Uterus (tissue), 4 donors: ENCODE data around the gene UBE2E1. TPM values are rescaled to one million over a fixed set of nuclear protein-coding genes. Genes with fewer than 3 reads are reported as not detected.

Source experiments
- DNase-seq, 2 donors: peaks; one replicate each; pipeline ENCODE4 v3.0.0-alpha.2; 2019 to 2020
- H3K27ac ChIP-seq, 2 donors: fragments of 200-600 bp; sonication (generic); 1 replicate in 1 of 2; 2 replicates in 1 of 2; pipeline ENCODE4 v1.5.1; 2016 to 2018
- H3K27me3 ChIP-seq, 2 donors: fragments of 200-600 bp; sonication (generic); one replicate each; pipeline ENCODE4 v1.5.1; 2018 to 2019; ENCODE audit warnings: control low read depth in 1 of 2
- H3K36me3 ChIP-seq, 2 donors: fragments of 200-600 bp; sonication (generic); one replicate each; pipeline ENCODE4 v1.5.1; 2019; ENCODE audit warnings: control low read depth in 1 of 2
- H3K4me1 ChIP-seq, 2 donors: fragments of 200-600 bp; sonication (generic); one replicate each; pipeline ENCODE4 v1.5.1; 2018 to 2019; ENCODE audit warnings: control low read depth in 1 of 2
- H3K4me3 ChIP-seq, 2 donors: fragments of 200-600 bp; sonication (generic); 1 replicate in 1 of 2; 2 replicates in 1 of 2; pipeline ENCODE4 v1.5.1; 2018 to 2019; ENCODE audit warnings: mild to moderate bottlenecking in 1 of 2
- H3K9me3 ChIP-seq, 2 donors: fragments of 200-600 bp; sonication (generic); one replicate each; pipeline ENCODE4 v1.5.1; 2019; ENCODE audit warnings: control low read depth in 1 of 2
- POLR2A ChIP-seq, 2 donors: fragments of 450-650 bp; IDR thresholded peaks; one replicate each; pipeline ENCODE4 v1.6.1; 2016; ENCODE audit warnings: antibody characterized with exemption in 2 of 2, mild to moderate bottlenecking in 1 of 2, moderate library complexity in 1 of 2
- intact Hi-C: fragments of 100-400 bp; cut with DNase I; formaldehyde crosslinking; loops from one replicate; pipeline ENCODE4 v1.15.1; 2023; ENCODE audit warnings: low total_unique reads
- total RNA-seq, 4 donors: library from RNA; depleted of rRNA in 3 of 4; stranded (reverse); fragments of >200 nt in 3 of 4; gene quantifications; one replicate each; pipeline versions ENCODE4 v1.1.0 to v1.2.4, GENCODE V29; 2014 to 2023
- TF ChIP-seq, protein P1 (sequence below), 4 experiments: fragments of 200-600 bp in 2 of 4; fragments of 450-650 bp in 2 of 4; sonication (generic) in 2 of 4; IDR thresholded peaks; one replicate each; pipeline ENCODE4 v1.5.1; 2016 to 2019; ENCODE audit warnings: antibody characterized with exemption in 4 of 4, mild to moderate bottlenecking in 2 of 4, moderate library complexity in 1 of 4
- donor health status: DM: yes; HTN: yes; CAD: no.

UBE2E1 gene
- total RNA-seq, 4 donors from 2014 or later, result 67.9 to 158 (median 95.7) TPM

DNA sequence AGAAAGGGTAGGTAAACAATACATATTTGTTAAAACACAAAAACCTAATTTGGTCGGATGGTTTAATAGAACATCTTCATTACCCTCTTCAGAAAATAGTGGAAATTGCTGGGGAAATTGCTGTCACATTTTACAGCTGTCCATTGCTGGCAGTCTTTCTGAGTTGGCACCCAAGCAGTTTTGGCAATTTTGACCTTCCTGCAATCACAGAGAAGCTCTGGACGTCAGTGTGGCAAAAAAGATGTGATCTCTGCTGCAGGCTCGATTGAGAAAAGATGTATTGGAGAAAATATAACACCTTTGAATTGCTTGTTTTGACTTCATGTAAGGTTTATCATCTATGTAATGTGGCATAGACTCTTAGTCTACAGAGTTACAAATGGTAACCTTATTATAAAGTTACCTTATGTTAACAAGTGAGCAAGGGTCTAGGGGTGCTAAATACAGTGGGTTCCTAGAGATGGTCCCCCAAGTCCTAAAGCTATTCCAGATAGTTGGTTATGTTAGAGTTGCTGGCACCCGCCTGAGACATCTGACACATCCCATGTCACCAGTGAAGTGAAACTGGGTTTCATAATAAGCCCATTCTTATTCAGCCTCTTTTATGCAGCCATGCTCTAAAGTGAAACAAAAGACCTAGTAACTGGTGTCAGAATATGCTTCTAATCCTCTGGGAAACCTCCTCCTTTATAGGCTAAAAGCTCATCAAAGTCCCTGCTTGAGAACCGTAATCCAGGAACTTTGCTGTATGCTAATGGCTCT is 14.0 kb downstream of the UBE2E1 start:
- no peak for DNase-seq
- H3K36me3 ChIP-seq, result no peaks in the 10 kb centered on the region
- no peaks in the 10 kb centered on the region for H3K9me3 ChIP-seq
- intact Hi-C loops, result no loop called here
- no peaks in the 10 kb centered on the region for H3K4me1 ChIP-seq
- no peaks in the 10 kb centered on the region for H3K27me3 ChIP-seq
- no peak overlapping the region for H3K27ac ChIP-seq
- H3K4me3 ChIP-seq, result no peak overlapping the region
- TF ChIP-seq, protein P1, sequence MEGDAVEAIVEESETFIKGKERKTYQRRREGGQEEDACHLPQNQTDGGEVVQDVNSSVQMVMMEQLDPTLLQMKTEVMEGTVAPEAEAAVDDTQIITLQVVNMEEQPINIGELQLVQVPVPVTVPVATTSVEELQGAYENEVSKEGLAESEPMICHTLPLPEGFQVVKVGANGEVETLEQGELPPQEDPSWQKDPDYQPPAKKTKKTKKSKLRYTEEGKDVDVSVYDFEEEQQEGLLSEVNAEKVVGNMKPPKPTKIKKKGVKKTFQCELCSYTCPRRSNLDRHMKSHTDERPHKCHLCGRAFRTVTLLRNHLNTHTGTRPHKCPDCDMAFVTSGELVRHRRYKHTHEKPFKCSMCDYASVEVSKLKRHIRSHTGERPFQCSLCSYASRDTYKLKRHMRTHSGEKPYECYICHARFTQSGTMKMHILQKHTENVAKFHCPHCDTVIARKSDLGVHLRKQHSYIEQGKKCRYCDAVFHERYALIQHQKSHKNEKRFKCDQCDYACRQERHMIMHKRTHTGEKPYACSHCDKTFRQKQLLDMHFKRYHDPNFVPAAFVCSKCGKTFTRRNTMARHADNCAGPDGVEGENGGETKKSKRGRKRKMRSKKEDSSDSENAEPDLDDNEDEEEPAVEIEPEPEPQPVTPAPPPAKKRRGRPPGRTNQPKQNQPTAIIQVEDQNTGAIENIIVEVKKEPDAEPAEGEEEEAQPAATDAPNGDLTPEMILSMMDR (IDR thresholded peaks at IDR 0.05), result no peak
- no peak for TF ChIP-seq POLR2A (IDR thresholded peaks at IDR 0.05)

DNA sequence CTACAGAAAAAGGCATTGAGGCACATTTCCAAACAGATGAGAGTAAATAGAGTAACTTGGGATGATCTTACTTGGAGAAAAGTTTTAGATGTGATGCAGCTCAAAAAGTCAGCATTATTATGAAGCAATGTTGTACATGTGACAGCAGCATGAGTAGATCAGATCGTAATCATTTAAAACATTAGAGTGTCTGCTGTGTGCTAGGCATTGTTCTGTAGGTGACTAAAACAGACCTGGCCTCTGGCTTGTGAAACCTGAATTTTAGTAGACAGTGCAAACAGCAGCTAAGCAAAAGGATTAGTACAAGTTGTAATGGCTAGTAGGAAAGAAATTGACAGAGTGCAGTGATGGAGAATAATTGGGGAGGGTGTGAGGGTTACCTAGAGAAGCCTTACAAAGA is 15.1 kb downstream of the UBE2E1 start:
- TF ChIP-seq POLR2A (IDR thresholded peaks at IDR 0.05), result no peak
- no peak for DNase-seq
- no peaks in the 10 kb centered on the region for H3K36me3 ChIP-seq
- intact Hi-C loops, result no loop called here
- H3K4me1 ChIP-seq, result no peaks in the 10 kb centered on the region
- H3K9me3 ChIP-seq, result no peaks in the 10 kb centered on the region
- no peak overlapping the region for H3K4me3 ChIP-seq
- H3K27ac ChIP-seq, result no peak overlapping the region
- no peaks in the 10 kb centered on the region for H3K27me3 ChIP-seq

DNA sequence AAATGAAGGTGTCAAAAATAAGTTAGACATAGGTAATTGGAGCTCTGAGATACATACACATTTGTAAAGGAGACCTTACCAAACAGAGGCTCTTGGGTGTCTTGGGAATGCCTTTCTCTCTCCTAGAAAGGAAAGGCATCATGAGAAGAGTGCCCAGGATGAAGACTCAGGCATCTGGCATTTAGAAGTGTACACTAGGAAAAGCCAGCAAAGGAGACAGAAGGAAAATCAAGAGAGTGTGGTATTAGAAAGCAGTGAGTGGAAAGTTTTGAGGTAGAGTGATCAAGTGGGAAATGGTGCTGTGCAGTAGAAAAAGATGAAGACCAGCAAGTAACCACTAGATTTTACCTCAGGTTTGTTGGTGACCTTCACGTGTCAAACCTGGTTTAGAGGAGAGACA is 16.1 kb downstream of the UBE2E1 start:
- no peaks in the 10 kb centered on the region for H3K4me1 ChIP-seq
- no peak overlapping the region for H3K4me3 ChIP-seq
- intact Hi-C loops, result no loop called here
- no peak for DNase-seq
- H3K27me3 ChIP-seq, result no peaks in the 10 kb centered on the region
- no peaks in the 10 kb centered on the region for H3K9me3 ChIP-seq
- no peak for TF ChIP-seq POLR2A (IDR thresholded peaks at IDR 0.05)
- TF ChIP-seq, protein P1 (IDR thresholded peaks at IDR 0.05), result no peak
- H3K27ac ChIP-seq, result no peak overlapping the region
- no peaks in the 10 kb centered on the region for H3K36me3 ChIP-seq

DNA sequence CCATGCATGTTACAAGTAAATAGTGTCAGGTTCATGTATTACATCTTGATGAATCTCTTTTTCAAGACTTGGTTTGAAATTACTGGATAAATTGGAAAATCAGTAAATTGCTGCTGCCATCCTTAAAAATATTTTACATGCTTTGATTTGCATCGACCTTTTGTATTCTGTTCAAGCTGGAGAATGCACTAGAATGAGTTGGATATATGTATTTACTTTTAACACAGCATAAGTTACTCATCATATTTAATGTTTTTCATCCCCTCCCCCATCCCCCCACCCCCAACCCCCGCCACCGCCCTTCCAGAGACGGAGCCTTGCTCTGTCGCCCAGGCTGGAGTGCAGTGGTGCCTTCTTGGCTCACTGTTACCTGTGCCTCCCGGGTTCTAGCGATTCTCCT is 16.8 kb downstream of the UBE2E1 start:
- Histone ChIP-seq H3K4me3 (no peak overlapping the region), H3K9me3 (no peaks in the 10 kb centered on the region), H3K4me1 (no peaks in the 10 kb centered on the region), H3K27me3 (no peaks in the 10 kb centered on the region), H3K27ac (no peak overlapping the region), H3K36me3 (no peaks in the 10 kb centered on the region)
- intact Hi-C loops, result no loop called here
- no peak for DNase-seq
- TF ChIP-seq, protein P1 (IDR thresholded peaks at IDR 0.05), result no peak
- TF ChIP-seq POLR2A (IDR thresholded peaks at IDR 0.05), result no peak

DNA sequence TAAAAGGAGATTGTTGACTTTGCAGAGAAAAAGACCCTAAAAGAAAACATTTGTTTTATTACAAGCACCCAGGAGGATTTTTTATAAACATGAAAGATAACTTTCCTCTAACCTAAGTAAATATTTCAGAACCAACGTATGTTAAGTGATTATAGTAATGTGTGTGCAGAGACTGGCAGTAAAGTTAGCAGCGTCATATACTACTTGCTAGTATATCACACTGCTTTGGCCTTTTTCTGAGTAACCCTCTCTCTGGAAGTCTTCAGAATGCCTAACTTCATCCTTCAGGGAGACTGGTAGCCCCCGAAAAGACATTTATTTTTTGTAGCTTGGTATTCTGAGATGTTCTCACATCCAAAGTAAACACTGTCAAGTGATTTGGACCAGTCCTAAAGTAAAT is 17.9 kb downstream of the UBE2E1 start:
- no peak for DNase-seq
- H3K4me3 ChIP-seq, result no peak overlapping the region
- H3K36me3 ChIP-seq, result no peaks in the 10 kb centered on the region
- H3K9me3 ChIP-seq, result no peaks in the 10 kb centered on the region
- no peak for TF ChIP-seq POLR2A (IDR thresholded peaks at IDR 0.05)
- TF ChIP-seq, protein P1 (IDR thresholded peaks at IDR 0.05), result no peak
- no peaks in the 10 kb centered on the region for H3K4me1 ChIP-seq
- H3K27me3 ChIP-seq, result no peaks in the 10 kb centered on the region
- intact Hi-C loops, result no loop called here
- no peak overlapping the region for H3K27ac ChIP-seq
